ENCODE measurements around the gene TMEM158. TPM values are rescaled to one million over a fixed set of nuclear protein-coding genes. Genes with fewer than 3 reads are reported as not detected.

The TMEM158 gene
- total RNA-seq, 2 donors from 2014 or later, result 0.44 to 0.56 TPM

- intact Hi-C loops (cut with DNase I), result no loop called here
- no peak for DNase-seq
- no peak for ATAC-seq
Observed at GRCh38 chr3:45236964-45237363, 10.9 kb upstream of the TMEM158 start.

- intact Hi-C loops (cut with DNase I), result no loop called here
- DNase-seq, result no peak
- ATAC-seq, result no peak
Observed at GRCh38 chr3:45235409-45235808, 9.3 kb upstream of the TMEM158 start.

DNA sequence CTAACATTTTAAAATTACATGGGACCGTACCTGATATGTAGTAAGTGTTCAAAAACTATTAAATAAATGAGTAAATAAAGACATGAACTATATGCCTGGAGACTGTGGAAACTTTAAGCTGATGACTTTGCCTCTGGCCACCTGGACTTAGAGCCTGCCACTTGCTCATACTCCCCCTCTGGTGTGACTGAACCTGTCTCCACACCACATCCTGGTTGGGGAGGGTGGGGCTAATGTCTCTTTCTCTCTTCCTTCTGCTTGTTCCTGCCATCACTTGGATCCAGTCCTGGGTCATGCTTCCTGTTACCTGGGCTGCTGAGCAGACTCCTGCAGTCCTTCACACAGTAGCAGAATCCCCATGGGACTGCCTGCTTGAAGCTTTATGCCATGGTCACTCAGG, 8.2 kb upstream of the TMEM158 start:
- ATAC-seq (no peak), DNase-seq (no peak)
- intact Hi-C loops (cut with DNase I), result no loop called here

DNA sequence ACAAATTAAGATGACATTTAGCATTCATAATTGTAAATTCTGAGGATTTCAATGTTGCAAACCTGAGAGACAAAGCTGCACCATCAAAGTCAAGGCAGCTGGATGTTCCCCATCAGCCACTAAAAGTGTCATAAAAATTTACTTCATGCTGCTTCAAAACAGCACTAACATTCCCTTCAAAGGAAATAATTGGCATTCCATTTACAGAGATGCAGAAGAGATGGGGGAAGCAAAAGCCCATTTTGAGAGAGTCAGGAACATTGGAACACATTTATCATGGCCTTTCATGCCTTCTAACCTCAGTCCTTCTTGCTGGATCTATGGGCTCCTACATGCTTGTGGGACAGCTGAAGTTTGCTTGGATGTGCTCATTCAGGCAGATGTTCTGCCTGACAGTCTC, 6.4 kb upstream of the TMEM158 start:
- intact Hi-C loops (cut with DNase I), result no loop called here
- DNase-seq (no peak), ATAC-seq (no peak)

GRCh38 chr3:45227946-45228345, 1.9 kb upstream of the TMEM158 start:
- DNase-seq (no peak), ATAC-seq (no peak)
- intact Hi-C loops (cut with DNase I), result loop anchor here in 1 of 2 donors (10.0 kb wide), 1 partner anchor 427 kb away; no protein-coding TSS in a partner anchor

DNA sequence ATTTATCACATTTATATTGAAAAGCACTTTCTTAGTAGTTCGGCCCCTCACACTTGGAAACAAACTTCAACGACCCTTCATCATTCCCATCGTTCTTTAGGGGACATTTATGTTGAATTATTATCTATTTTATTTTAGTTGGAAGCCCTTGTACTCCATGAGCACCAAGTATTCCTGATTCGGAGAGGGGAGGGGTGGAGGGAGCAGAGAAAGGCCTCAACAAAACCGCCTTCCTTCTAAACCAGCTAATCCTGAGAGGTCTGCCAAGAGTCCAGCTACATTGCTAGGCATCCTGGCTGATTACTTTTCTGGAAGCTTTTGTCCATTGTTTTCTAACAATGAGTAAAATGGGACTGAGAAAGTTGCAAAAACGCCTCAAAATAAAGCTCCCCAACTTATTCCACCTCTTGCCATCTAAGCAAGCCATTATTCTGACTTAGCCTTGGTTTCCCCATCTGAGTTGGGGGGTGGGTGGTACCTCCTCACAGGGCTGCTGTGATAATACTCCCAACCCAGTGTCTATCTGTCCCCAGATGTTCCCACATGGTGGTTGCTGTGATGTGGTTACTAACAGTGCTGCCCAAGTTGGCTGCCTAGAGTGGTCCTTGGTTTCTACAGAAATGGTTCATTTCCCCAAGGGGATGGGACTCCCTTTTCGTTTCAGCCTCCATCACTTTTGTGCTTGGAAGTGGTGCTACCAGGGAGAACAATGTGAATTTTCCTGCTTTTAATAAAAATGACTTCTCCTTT, 1.2 kb upstream of the TMEM158 start:
- no peak for DNase-seq
- ATAC-seq, result no peak
- intact Hi-C loops (cut with DNase I), result loop anchor here in 1 of 2 donors (10.0 kb wide), 1 partner anchor 428 kb away; no protein-coding TSS in a partner anchor

- ATAC-seq (peak in 1 of 2 donors; percentile 39), DNase-seq (peak; percentile 43)
- intact Hi-C loops (cut with DNase I), result loop anchor here in 1 of 2 donors (10.0 kb wide), 1 partner anchor 429 kb away; no protein-coding TSS in a partner anchor
Observed at GRCh38 chr3:45225465-45226205, 452 bp downstream of the TMEM158 start.

- intact Hi-C loops (cut with DNase I), result loop anchor here in 1 of 2 donors (5.0 to 10.0 kb wide), 2 partner anchors 272 to 430 kb away; no protein-coding TSS in a partner anchor
- ATAC-seq (peak; percentile 70 to 74), DNase-seq (peak; percentile 80)
Observed at GRCh38 chr3:45224824-45225464, 1.1 kb downstream of the TMEM158 start.

DNA sequence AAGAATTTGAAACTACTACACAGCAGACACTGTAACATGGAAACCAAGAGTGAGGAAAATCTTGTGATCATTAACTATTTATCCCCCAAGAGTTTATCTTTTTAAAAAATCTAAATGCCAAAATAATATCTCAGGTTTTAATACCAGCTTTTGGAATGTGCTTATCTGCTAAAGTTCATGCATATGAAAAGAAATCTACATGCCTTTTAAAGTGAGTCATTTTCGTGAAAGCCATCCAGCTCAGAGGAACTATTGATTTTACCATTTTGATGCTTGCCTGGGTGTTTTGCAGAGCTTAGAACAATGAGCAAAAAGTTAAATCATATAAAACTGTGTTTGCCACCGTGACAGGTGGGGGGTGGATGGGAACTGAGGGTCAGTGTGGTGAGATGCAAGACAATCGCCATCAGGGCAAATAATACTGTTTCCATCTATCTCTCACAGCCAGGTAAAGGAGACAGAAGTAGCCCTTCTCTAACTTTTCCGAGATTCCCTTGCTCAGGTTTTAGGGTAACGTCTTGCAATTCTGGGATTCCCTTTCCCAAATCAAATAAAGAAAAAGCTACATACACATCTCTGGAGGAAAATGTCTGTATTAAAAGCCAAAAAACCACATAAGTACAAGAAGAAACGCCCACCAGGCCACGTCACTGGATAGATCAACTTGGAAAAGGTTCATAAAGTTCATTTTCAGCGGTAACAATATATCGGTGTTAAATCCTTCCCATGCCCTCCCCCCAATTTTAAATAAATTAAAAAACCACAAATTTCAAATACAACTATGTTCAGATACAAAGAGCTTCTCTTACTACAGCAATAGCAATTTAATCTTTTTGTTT, 2.0 kb downstream of the TMEM158 start:
- no peak for ATAC-seq
- no peak for DNase-seq
- intact Hi-C loops (cut with DNase I), result loop anchor here in 1 of 2 donors (5.0 to 10.0 kb wide), 2 partner anchors 273 to 431 kb away; no protein-coding TSS in a partner anchor

DNA sequence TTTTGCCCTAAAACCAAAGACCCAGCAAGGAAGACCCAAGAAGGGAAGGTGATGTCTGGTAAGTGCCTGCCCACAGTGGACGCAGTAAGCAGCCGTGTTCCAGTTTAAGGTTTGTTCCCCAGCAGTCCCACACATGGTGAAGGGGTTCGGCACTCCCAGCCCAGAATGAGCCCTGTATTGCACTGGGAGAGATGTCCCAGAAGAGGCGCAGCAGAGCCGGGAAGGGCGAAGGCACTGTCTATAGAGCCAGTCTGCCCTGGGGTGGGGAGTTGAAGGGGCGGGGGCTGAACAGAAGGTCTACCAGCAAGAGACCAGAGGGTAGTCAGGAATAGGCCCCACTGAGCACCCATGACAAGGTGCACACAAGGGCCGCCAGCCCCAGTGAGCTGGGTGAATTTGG, 6.4 kb downstream of the TMEM158 start:
- intact Hi-C loops (cut with DNase I), result loop anchor here (5.0 to 10.0 kb wide), 3 partner anchors 275 to 435 kb away; no protein-coding TSS in a partner anchor
- no peak for ATAC-seq

GRCh38 chr3:45218578-45219390, 7.3 kb downstream of the TMEM158 start:
- no peak for DNase-seq
- intact Hi-C loops (cut with DNase I), result loop anchor here in 1 of 2 donors (10.0 kb wide), 1 partner anchor 276 kb away; no protein-coding TSS in a partner anchor
- ATAC-seq, result peak in 1 of 2 donors; percentile 74

More for the DNA sequence above, 6.4 kb downstream of the TMEM158 start:
- DNase-seq, result no peak

DNA sequence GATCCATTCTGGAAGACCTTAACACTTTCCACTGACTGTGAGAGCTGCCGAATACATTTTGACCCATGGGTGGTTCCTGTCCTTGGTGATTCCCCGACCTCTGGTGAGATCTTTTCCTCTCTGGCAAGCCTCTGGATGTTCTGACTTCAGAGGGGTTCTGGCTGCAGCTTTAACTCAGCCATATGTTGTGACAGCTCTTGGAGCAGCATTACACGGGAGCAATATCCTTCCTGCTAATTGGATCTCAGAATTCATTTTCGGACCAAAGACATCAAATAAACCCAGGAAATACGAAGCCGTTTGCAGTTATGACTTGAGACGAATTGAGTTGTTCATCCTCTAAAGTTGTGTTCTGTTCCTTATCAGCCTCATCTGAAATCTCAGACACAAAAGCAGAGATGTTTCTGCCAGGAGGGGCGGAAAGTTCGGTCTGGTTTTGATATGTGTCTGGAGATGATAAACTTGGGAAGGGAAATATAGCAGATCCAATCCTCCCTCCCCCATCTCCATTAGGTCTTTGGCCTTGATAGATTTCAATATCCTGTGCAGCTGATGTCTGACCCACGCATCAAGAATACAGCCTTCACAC, 10.0 kb downstream of the TMEM158 start:
- intact Hi-C loops (cut with DNase I), result loop anchor here in 1 of 2 donors (10.0 kb wide), 1 partner anchor 279 kb away; no protein-coding TSS in a partner anchor
- DNase-seq (no peak), ATAC-seq (no peak)

DNA sequence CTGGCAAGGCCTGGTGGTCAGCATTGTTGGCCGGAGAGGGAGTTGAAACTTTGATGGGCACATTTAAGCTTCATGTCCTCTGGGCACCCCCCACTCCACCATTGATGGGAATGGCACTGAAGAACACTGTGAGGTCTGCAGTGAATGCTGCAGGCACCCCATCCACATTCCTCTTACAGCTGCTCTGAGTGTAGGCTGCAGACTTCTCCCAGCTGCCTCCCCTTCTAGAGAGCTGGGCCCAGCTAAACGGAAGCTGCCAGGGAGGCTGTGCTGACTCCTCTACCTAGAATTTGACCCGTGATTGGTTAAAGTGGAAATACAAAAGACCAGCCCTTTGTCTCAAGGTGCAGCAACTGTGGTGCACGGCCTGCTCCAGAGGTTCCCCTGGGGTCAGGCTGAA, 10.6 kb downstream of the TMEM158 start:
- ATAC-seq, result no peak
- intact Hi-C loops (cut with DNase I), result loop anchor here in 1 of 2 donors (10.0 kb wide), 1 partner anchor 279 kb away; no protein-coding TSS in a partner anchor
- no peak for DNase-seq

DNA sequence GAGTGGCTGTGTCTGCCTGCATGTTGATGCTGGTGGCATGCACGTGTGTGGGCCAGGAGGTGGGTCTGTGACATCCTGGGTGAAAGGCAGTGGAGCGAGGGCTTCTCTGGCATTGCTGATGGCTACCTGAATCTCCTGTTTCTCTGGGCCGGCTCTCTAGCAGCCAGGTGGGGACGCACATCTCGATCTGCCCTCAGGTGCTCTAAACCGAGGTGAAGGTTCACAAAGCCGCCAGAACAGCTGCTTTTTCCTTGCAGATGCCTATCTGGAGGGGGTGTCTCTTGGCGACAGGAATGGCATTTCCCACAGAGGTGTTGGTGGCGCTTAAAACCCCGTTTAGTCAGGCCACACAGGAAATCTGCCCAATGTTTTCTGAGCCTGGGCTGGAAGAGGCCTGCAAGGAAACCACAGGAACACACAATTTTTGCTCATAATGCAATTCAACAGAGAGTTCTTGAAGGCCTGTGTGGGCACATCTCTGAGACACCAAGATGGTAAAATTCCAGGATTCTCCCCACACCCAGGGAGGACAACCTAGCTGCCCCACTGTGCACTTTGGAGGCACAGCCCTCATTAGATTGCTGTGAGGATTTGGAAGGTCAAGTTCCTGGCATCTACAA, 11.9 kb downstream of the TMEM158 start:
- ATAC-seq (no peak), DNase-seq (no peak)
- intact Hi-C loops (cut with DNase I), result loop anchor here in 1 of 2 donors (5.0 to 10.0 kb wide), 2 partner anchors 177 to 281 kb away; no protein-coding TSS in a partner anchor

- ATAC-seq, result no peak
- no peak for DNase-seq
- intact Hi-C loops (cut with DNase I), result loop anchor here in 1 of 2 donors (5.0 to 10.0 kb wide), 2 partner anchors 175 to 283 kb away; no protein-coding TSS in a partner anchor
Observed at GRCh38 chr3:45212095-45212468, 14.0 kb downstream of the TMEM158 start.

DNA sequence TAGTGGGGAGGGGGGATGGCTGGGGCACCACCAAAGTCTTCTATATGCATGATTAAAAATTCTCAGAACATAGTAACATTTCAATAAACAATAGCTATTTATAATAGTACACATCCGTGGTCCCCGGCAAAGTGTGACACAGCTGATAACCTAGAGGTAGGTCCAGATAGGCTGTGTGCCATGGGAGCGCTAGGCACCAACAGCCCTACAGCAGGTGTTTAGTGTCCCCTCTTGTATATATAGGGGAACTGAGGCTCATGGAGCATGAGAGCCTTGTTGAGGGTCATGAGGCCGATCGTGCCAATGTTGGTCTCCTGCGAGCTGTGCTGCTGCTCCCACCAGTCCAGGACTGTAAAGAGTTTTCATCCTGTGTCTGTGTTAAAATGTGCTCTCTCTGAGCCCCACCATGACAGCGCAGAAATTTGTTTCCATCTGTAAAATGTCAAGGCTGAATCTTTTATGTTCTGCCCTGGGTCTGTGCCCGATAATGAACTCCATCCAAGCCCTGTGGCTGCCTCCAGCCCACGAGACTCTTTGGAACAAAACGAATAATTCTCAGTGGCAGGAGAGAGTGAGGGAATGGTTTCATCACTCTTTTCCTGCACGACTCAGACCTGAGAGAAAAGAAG, 14.5 kb downstream of the TMEM158 start:
- DNase-seq, result no peak
- intact Hi-C loops (cut with DNase I), result loop anchor here in 1 of 2 donors (5.0 to 10.0 kb wide), 2 partner anchors 174 to 283 kb away; no protein-coding TSS in a partner anchor
- ATAC-seq, result no peak
